Calu3 (cell line): ENCODE results near the gene LNX2. TPM values are rescaled to one million over a fixed set of nuclear protein-coding genes. Genes with fewer than 3 reads are reported as not detected.
A peak's percentile ranks its signal among the peaks of the same experiment; 100 is the strongest.

ENCODE experiments used
- BruUV-seq: library from RNA; stranded (reverse); fragments of 400-500 nt; replicated peaks from 2 replicates; lab custom pipeline; 2021; lab: Mats Ljungman, UMichigan
- CTCF ChIA-PET: fragments of 300-600 bp; sonication (Branson Sonifier 250); formaldehyde crosslinking; loops from one replicate; lab custom pipeline; 2022; ENCODE audit warnings: antibody characterized with exemption; lab: Charles Lee
- DNase-seq: peaks from one replicate; pipeline ENCODE4 v3.0.0; 2022
- H3K27ac Mint-ChIP-seq: one replicate; pipeline ENCODE4 v1.8.0; 2022; ENCODE audit warnings: mixed read lengths; ENCODE audit not compliant: unreplicated experiment
- H3K27me3 Mint-ChIP-seq: one replicate; pipeline ENCODE4 v1.8.0; 2022; ENCODE audit warnings: mixed read lengths; ENCODE audit not compliant: unreplicated experiment
- H3K36me3 Mint-ChIP-seq: one replicate; pipeline ENCODE4 v1.8.0; 2022; ENCODE audit warnings: mild to moderate bottlenecking, moderate library complexity, mixed read lengths; ENCODE audit not compliant: insufficient read depth, unreplicated experiment
- H3K4me1 Mint-ChIP-seq: one replicate; pipeline ENCODE4 v1.8.0; 2022; ENCODE audit warnings: mild to moderate bottlenecking, low read depth, mixed read lengths; ENCODE audit not compliant: unreplicated experiment
- H3K4me3 Mint-ChIP-seq: one replicate; pipeline ENCODE4 v1.8.0; 2022; ENCODE audit warnings: mild to moderate bottlenecking, low read depth, moderate library complexity, mixed read lengths; ENCODE audit not compliant: unreplicated experiment
- H3K9me3 Mint-ChIP-seq: one replicate; pipeline ENCODE4 v1.8.0; 2022; ENCODE audit warnings: low read depth, mixed read lengths; ENCODE audit not compliant: unreplicated experiment
- CTCF ChIP-seq: fragments of 200-600 bp; IDR thresholded peaks from one replicate; pipeline ENCODE4 v1.8.0; 2022; ENCODE audit warnings: antibody characterized with exemption; ENCODE audit not compliant: unreplicated experiment
- intact Hi-C: fragments of 100-400 bp; cut with micrococcal nuclease; formaldehyde crosslinking; loops from one replicate; pipeline ENCODE4 v1.10.0; 2022; ENCODE audit not compliant: unreplicated experiment
- total RNA-seq: library from RNA; stranded (reverse); gene quantifications from 2 replicates; pipeline ENCODE4 v1.2.3, GENCODE V29; 2022

Gene LNX2
- total RNA-seq, 1 experiment from 2014 or later: 11.0 TPM

- no TSS peak for BruUV-seq
- intact Hi-C loops: loop anchor here (5.0 to 10.0 kb wide), 4 partner anchors 82 to 450 kb away; partner anchors contain the start of gene URAD
- Mint-ChIP-seq H3K27ac (no peak overlapping the region), H3K27me3 (no peaks in the 10 kb centered on the region), H3K9me3 (no peaks in the 10 kb centered on the region), H3K4me1 (no peaks in the 10 kb centered on the region), H3K4me3 (no peak overlapping the region), H3K36me3 (no peaks in the 10 kb centered on the region)
- DNase-seq: no peak
- CTCF ChIA-PET: no interaction called here
- TF ChIP-seq CTCF: no peak
Observed at GRCh38 chr13:27534981-27535380, 85.3 kb downstream of the LNX2 start.

- H3K36me3 Mint-ChIP-seq: no peaks in the 10 kb centered on the region
- no peak for DNase-seq
- CTCF ChIA-PET: interaction anchor here (2.0 kb wide), 1 partner anchor 292 kb away, joined by 23 read pairs; no protein-coding TSS in a partner anchor
- BruUV-seq: no TSS peak
- intact Hi-C loops: loop anchor here (5.0 to 10.0 kb wide), 4 partner anchors 83 to 450 kb away; partner anchors contain the start of gene URAD
- no peaks in the 10 kb centered on the region for H3K4me1 Mint-ChIP-seq
- TF ChIP-seq CTCF: no peak
- no peaks in the 10 kb centered on the region for H3K9me3 Mint-ChIP-seq
- no peak overlapping the region for H3K4me3 Mint-ChIP-seq
- H3K27ac Mint-ChIP-seq: no peak overlapping the region
- H3K27me3 Mint-ChIP-seq: no peaks in the 10 kb centered on the region
Observed at GRCh38 chr13:27534108-27534980, 86.0 kb downstream of the LNX2 start.

- CTCF ChIA-PET: interaction anchor here (0.5 to 2.0 kb wide), 8 partner anchors 40 to 454 kb away, joined by 3 to 23 read pairs (median 3); partner anchors contain the start of gene MTIF3
- intact Hi-C loops: loop anchor here (1.0 to 10.0 kb wide), 5 partner anchors 84 to 452 kb away; partner anchors contain the start of gene URAD
- H3K27me3 Mint-ChIP-seq: no peaks in the 10 kb centered on the region
- no peaks in the 10 kb centered on the region for H3K9me3 Mint-ChIP-seq
- H3K4me3 Mint-ChIP-seq: peak overlapping the region; percentile 61
- H3K4me1 Mint-ChIP-seq: no peaks in the 10 kb centered on the region
- no peaks in the 10 kb centered on the region for H3K36me3 Mint-ChIP-seq
- H3K27ac Mint-ChIP-seq: no peak overlapping the region
- TF ChIP-seq CTCF: peak; percentile 55
- DNase-seq: peak; percentile 86
- BruUV-seq: no TSS peak
Observed at GRCh38 chr13:27533155-27533643, 87.1 kb downstream of the LNX2 start.

- Mint-ChIP-seq H3K4me3 (no peak overlapping the region), H3K36me3 (no peaks in the 10 kb centered on the region), H3K4me1 (no peaks in the 10 kb centered on the region), H3K9me3 (no peaks in the 10 kb centered on the region), H3K27me3 (peaks cover 20% of the 10 kb centered on the region), H3K27ac (no peak overlapping the region)
- CTCF ChIA-PET: interaction anchor here (0.7 kb wide), 1 partner anchor 288 kb away, joined by 3 read pairs; no protein-coding TSS in a partner anchor
- DNase-seq: no peak
- no TSS peak for BruUV-seq
- TF ChIP-seq CTCF: no peak
- intact Hi-C loops: no loop called here
Observed at GRCh38 chr13:27528908-27529307, 91.4 kb downstream of the LNX2 start.
